B cell (primary cell): ENCODE data around the gene CCDC86. TPM values are rescaled to one million over a fixed set of nuclear protein-coding genes. Genes with fewer than 3 reads are reported as not detected.

Source experiments
- ATAC-seq: fragments of 200-7000 bp; cut with Tn5 transposase; one replicate; pipeline ENCODE4 v1.10.0; 2021; ENCODE audit warnings: low read depth, mild to moderate bottlenecking, moderate number of reproducible peaks, moderate library complexity
- CTCF ChIA-PET: fragments of 350-600 bp; sonication (Branson Sonifier 250); formaldehyde crosslinking; loops from one replicate; lab custom pipeline; 2021; ENCODE audit warnings: antibody characterized with exemption, inconsistent platforms; lab: Charles Lee
- POLR2A ChIA-PET: fragments of 350-600 bp; sonication (Branson Sonifier 250); formaldehyde crosslinking; loops from one replicate; lab custom pipeline; 2021; ENCODE audit warnings: antibody characterized with exemption; lab: Charles Lee
- DNase-seq: peaks from one replicate; pipeline ENCODE4 v3.0.0; 2013
- H2AFZ ChIP-seq: 2 replicates; pipeline ENCODE4 v1.6.1; 2012; ENCODE audit warnings: mild to moderate bottlenecking, low read depth, low read length; ENCODE audit not compliant: insufficient read depth, poor library complexity, severe bottlenecking
- H3K27ac ChIP-seq, 2 donors: 1 replicate in 1 of 2; 2 replicates in 1 of 2; pipeline ENCODE4 v1.5.1; 2012 to 2013; ENCODE audit warnings: low read length in 2 of 2, mild to moderate bottlenecking in 2 of 2, moderate library complexity in 1 of 2
- H3K27me3 ChIP-seq, 4 experiments: fragments of 200-600 bp in 1 of 4; sonication (generic) in 1 of 4; replicated peaks in 1 of 4; 1 replicate in 2 of 4; 2 replicates in 2 of 4; pipeline versions ENCODE4 v1.6.1 to v1.7.0; 2013 to 2016; ENCODE audit warnings: low read length in 3 of 4, mild to moderate bottlenecking in 2 of 4, mixed read lengths in 1 of 4, moderate library complexity in 1 of 4; ENCODE audit not compliant: insufficient read depth in 4 of 4, control insufficient read depth in 3 of 4; ENCODE audit errors: control extremely low read depth in 1 of 4
- H3K36me3 ChIP-seq, 2 experiments: replicated peaks in 1 of 2; 1 replicate in 1 of 2; 2 replicates in 1 of 2; pipeline versions ENCODE4 v1.6.1 to v1.7.1; 2013; ENCODE audit warnings: low read length in 1 of 2; ENCODE audit not compliant: insufficient read depth in 2 of 2, control insufficient read depth in 1 of 2; ENCODE audit errors: control extremely low read depth in 1 of 2, extremely low read depth in 1 of 2
- H3K4me1 ChIP-seq, 2 donors: fragments of 200-600 bp in 1 of 2; sonication (generic) in 1 of 2; 1 replicate in 1 of 2; 2 replicates in 1 of 2; pipeline versions ENCODE4 v1.5.1 to v1.6.1; 2013 to 2017; ENCODE audit warnings: low read length in 2 of 2; ENCODE audit not compliant: control insufficient read depth in 2 of 2, insufficient read depth in 2 of 2
- H3K4me2 ChIP-seq: replicated peaks from 2 replicates; pipeline ENCODE3; 2012; ENCODE audit warnings: mild to moderate bottlenecking, low read depth, low read length; ENCODE audit not compliant: poor library complexity, severe bottlenecking
- H3K4me3 ChIP-seq, 5 experiments: fragments of 200-600 bp in 1 of 5; sonication (generic) in 1 of 5; 1 replicate in 3 of 5; 2 replicates in 2 of 5; pipeline versions ENCODE4 v1.5.1 to v1.7.0; 2011 to 2016; ENCODE audit warnings: low read length in 4 of 5, mild to moderate bottlenecking in 4 of 5, low read depth in 2 of 5, control low read depth in 1 of 5, moderate library complexity in 1 of 5; ENCODE audit not compliant: insufficient read depth in 1 of 5; ENCODE audit errors: control extremely low read depth in 1 of 5, extremely low read depth in 1 of 5
- H3K79me2 ChIP-seq: fragments of 200-600 bp; sonication (generic); one replicate; pipeline ENCODE4 v1.6.0; 2016; ENCODE audit warnings: low read length; ENCODE audit not compliant: control insufficient read depth, insufficient read depth
- H3K9ac ChIP-seq: fragments of 200-600 bp; sonication (generic); 2 replicates; pipeline ENCODE4 v1.6.1; 2017; ENCODE audit warnings: mild to moderate bottlenecking, low read length, moderate library complexity
- H3K9me3 ChIP-seq, 3 donors: one replicate each; pipeline versions ENCODE4 v1.6.1 to v1.7.1; 2013; ENCODE audit warnings: low read length in 2 of 3; ENCODE audit not compliant: control insufficient read depth in 2 of 3, insufficient read depth in 1 of 3; ENCODE audit errors: control extremely low read depth in 1 of 3
- H4K20me1 ChIP-seq: 2 replicates; pipeline ENCODE4 v1.6.0; 2012; ENCODE audit warnings: mild to moderate bottlenecking, low read length; ENCODE audit not compliant: insufficient read depth, control insufficient read depth, poor library complexity, severe bottlenecking
- H3K27ac Mint-ChIP-seq: one replicate; pipeline ENCODE4 v1.8.0; 2021; ENCODE audit warnings: mixed read lengths
- H3K27me3 Mint-ChIP-seq: one replicate; pipeline ENCODE4 v1.8.0; 2021; ENCODE audit warnings: mixed read lengths
- H3K4me1 Mint-ChIP-seq: one replicate; pipeline ENCODE4 v1.8.0; 2021; ENCODE audit warnings: mixed read lengths
- H3K4me3 Mint-ChIP-seq: one replicate; pipeline ENCODE4 v1.8.0; 2021; ENCODE audit warnings: mixed read lengths
- H3K9me3 Mint-ChIP-seq: one replicate; pipeline ENCODE4 v1.8.0; 2022; ENCODE audit warnings: mixed read lengths; ENCODE audit not compliant: insufficient read depth
- CTCF ChIP-seq: fragments of 200-600 bp; IDR thresholded peaks from one replicate; pipeline ENCODE4 v1.8.0; 2022; ENCODE audit warnings: antibody characterized with exemption, mild to moderate bottlenecking
- EZH2 ChIP-seq: IDR thresholded peaks from 2 replicates; pipeline ENCODE4 v1.6.1; 2012; ENCODE audit warnings: borderline replicate concordance, low read depth, mild to moderate bottlenecking, moderate library complexity, low read length; ENCODE audit not compliant: insufficient read depth, poor library complexity, severe bottlenecking
- WGBS: methylation state at CpG from one replicate; pipeline ENCODE4 v1.1.5; 2013; ENCODE audit warnings: missing lambda C conversion rate; ENCODE audit not compliant: insufficient coverage; 5-methylcytosine and 5-hydroxymethylcytosine counted together
- intact Hi-C: fragments of 100-400 bp; cut with micrococcal nuclease; formaldehyde crosslinking; loops from one replicate; pipeline ENCODE4 v1.10.0; 2022
- polyA plus RNA-seq: library from polyadenylated mRNA; depleted of rRNA; stranded (reverse); fragments of >200 nt; gene quantifications from 2 replicates; pipeline ENCODE4 v1.2.3, GENCODE V29; 2012
- total RNA-seq, 2 donors: library from RNA; stranded (reverse); fragments of 120-200 nt in 1 of 2; gene quantifications; 1 replicate in 1 of 2; 2 replicates in 1 of 2; pipeline versions ENCODE4 v1.2.3 to v1.2.4, GENCODE V29; 2013 to 2022

CCDC86 gene
- total and polyA plus RNA-seq, 2 donors (not counting 1 experiment from before 2014, with no cell fraction given), result 10.5 to 12.4 TPM

GRCh38 chr11:60798631-60799030 lies 43.3 kb upstream of the CCDC86 start:
- peaks cover 19% of the 10 kb centered on the region for H3K27me3 Mint-ChIP-seq
- POLR2A ChIA-PET, result no interaction called here

GRCh38 chr11:60801194-60801593 lies 40.7 kb upstream of the CCDC86 start:
- H3K9ac ChIP-seq, result no peak overlapping the region
- H3K4me2 ChIP-seq, result no peak overlapping the region
- 88% methylated on average over 7 of the region's 10 CpGs for WGBS
- no peaks in the 10 kb centered on the region for H3K9me3 ChIP-seq
- no peaks in the 10 kb centered on the region for H3K79me2 ChIP-seq
- H3K4me1 Mint-ChIP-seq, result no peaks in the 10 kb centered on the region
- ATAC-seq, result no peak
- H2AFZ ChIP-seq, result no peak overlapping the region
- peaks cover 0 to 2% (median 0%) of the 10 kb centered on the region in 4 experiments for H3K27me3 ChIP-seq
- ChIA-PET POLR2A (no interaction called here), CTCF (interaction anchor here (0.7 kb wide), 1 partner anchor 20 kb away, joined by 3 read pairs; no protein-coding TSS in a partner anchor)
- intact Hi-C loops, result no loop called here
- no peaks in the 10 kb centered on the region for H3K9me3 Mint-ChIP-seq
- H3K4me1 ChIP-seq, result no peaks in the 10 kb centered on the region
- H3K27ac Mint-ChIP-seq, result no peak overlapping the region
- no peak overlapping the region for H3K4me3 Mint-ChIP-seq
- H3K36me3 ChIP-seq, result no peaks in the 10 kb centered on the region
- H3K27me3 Mint-ChIP-seq, result peaks cover 28% of the 10 kb centered on the region
- no peak for DNase-seq
- no peak overlapping the region for H3K27ac ChIP-seq
- H3K4me3 ChIP-seq, result no peak overlapping the region
- no peak for TF ChIP-seq EZH2
- no peak for TF ChIP-seq CTCF
- no peaks in the 10 kb centered on the region for H4K20me1 ChIP-seq

More at GRCh38 chr11:60798631-60799030, 43.3 kb upstream of the CCDC86 start:
- Histone ChIP-seq H3K27ac (no peak overlapping the region), H3K27me3 (peaks cover 0 to 2% (median 0%) of the 10 kb centered on the region in 4 experiments), H3K4me1 (no peaks in the 10 kb centered on the region), H3K79me2 (no peaks in the 10 kb centered on the region), H3K36me3 (no peaks in the 10 kb centered on the region), H3K9me3 (no peaks in the 10 kb centered on the region), H3K9ac (no peak overlapping the region), H4K20me1 (no peaks in the 10 kb centered on the region), H3K4me2 (no peak overlapping the region), H3K4me3 (no peak overlapping the region), H2AFZ (no peak overlapping the region)
- no peak overlapping the region for H3K27ac Mint-ChIP-seq
- ATAC-seq (no peak), DNase-seq (no peak)
- no peaks in the 10 kb centered on the region for H3K9me3 Mint-ChIP-seq
- CTCF ChIA-PET, result no interaction called here
- intact Hi-C loops, result no loop called here
- no peak for TF ChIP-seq CTCF
- TF ChIP-seq EZH2, result no peak
- H3K4me1 Mint-ChIP-seq, result no peaks in the 10 kb centered on the region
- 85% methylated on average over 2 of the region's 3 CpGs for WGBS
- H3K4me3 Mint-ChIP-seq, result no peak overlapping the region
